Tibial nerve (tissue), 4 donors: ENCODE measurements around the gene FAM47B. TPM values are rescaled to one million over a fixed set of nuclear protein-coding genes. Genes with fewer than 3 reads are reported as not detected.

Experiments
- DNase-seq, 2 donors: peaks; one replicate each; pipeline ENCODE4 v3.0.0-alpha.2; 2019; ENCODE audit warnings: low spot score in 2 of 2
- H3K27ac ChIP-seq, 4 donors: fragments of 200-600 bp; sonication (generic) in 3 of 4; one replicate each; pipeline ENCODE4 v1.5.1; 2017 to 2019; ENCODE audit warnings: mild to moderate bottlenecking in 1 of 4
- H3K27me3 ChIP-seq, 2 donors: fragments of 200-600 bp; sonication (generic) in 1 of 2; one replicate each; pipeline versions ENCODE4 v1.5.1 to v1.6.0; 2017 to 2019
- H3K36me3 ChIP-seq, 3 donors: fragments of 200-600 bp; sonication (generic); one replicate each; pipeline ENCODE4 v1.5.1; 2018 to 2019
- H3K4me1 ChIP-seq, 4 donors: fragments of 200-600 bp; sonication (generic) in 3 of 4; one replicate each; pipeline ENCODE4 v1.5.1; 2017 to 2019
- H3K4me3 ChIP-seq, 4 donors: fragments of 200-600 bp; sonication (generic) in 3 of 4; one replicate each; pipeline ENCODE4 v1.5.1; 2017 to 2019; ENCODE audit warnings: mild to moderate bottlenecking in 1 of 4, moderate library complexity in 1 of 4
- H3K9me3 ChIP-seq, 4 donors: fragments of 200-600 bp; sonication (generic) in 3 of 4; one replicate each; pipeline ENCODE4 v1.5.1; 2017 to 2019
- EP300 ChIP-seq, 2 donors: sonication (generic); formaldehyde crosslinking; IDR thresholded peaks; one replicate each; pipeline ENCODE4 v1.6.1; 2017; ENCODE audit warnings: antibody characterized with exemption in 2 of 2, mild to moderate bottlenecking in 1 of 2
- POLR2A ChIP-seq, 2 donors: fragments of 450-650 bp; IDR thresholded peaks; one replicate each; pipeline ENCODE4 v1.6.1; 2017; ENCODE audit warnings: antibody characterized with exemption in 2 of 2, mild to moderate bottlenecking in 2 of 2, moderate library complexity in 2 of 2
- WGBS, 2 donors: methylation state at CpG; one replicate each; pipeline ENCODE4 v1.1.5; 2018; 5-methylcytosine and 5-hydroxymethylcytosine counted together
- total RNA-seq, 4 donors: library from RNA; depleted of rRNA; stranded (reverse); fragments of >200 nt; gene quantifications; one replicate each; pipeline ENCODE4 v1.1.0, GENCODE V29; 2016
- TF ChIP-seq, protein P1 (sequence below), 5 experiments: fragments of 200-600 bp in 3 of 5; fragments of 450-650 bp in 2 of 5; sonication (generic) in 3 of 5; IDR thresholded peaks; one replicate each; pipeline ENCODE4 v1.5.1; 2016 to 2019; ENCODE audit warnings: antibody characterized with exemption in 5 of 5, mild to moderate bottlenecking in 3 of 5, moderate library complexity in 2 of 5

Gene FAM47B
- total RNA-seq, 4 donors from 2014 or later, result not detected

DNA sequence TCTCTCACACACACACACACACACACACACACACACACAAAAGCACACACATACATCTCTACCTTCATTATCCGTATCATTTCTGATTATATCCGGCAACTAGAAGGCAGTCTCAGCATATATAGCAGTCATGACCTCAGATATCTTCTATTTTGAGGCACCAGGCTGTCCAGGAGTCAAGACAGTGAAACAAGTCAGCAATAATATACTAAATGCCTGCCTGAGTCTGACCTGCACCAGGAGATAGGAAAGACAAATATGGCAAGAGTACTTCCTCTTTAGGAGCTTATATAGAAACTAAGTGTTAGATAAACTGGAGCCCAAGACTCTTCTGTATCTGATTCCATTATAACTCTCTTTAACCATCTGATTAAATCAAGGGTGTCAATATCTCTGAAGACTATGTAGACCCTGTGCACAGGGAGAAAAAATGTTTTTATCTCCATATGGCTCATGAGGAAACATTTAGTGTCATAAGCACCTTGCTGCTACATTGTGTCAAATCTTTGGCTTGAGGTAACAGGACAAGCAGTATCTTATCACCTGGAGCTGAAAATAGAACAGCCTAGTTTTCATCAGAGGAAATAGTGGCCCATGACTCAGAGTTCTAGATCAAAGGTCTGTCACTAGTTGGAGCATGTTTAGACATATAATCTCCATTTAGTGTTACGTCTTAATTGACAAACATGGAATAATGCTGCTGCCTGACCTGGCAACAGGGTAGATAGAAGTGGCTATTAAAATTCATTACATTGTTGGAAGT, 27.0 kb upstream of the FAM47B start:
- Histone ChIP-seq H3K9me3 (no peaks in the 10 kb centered on the region), H3K27ac (no peak overlapping the region), H3K4me3 (no peak overlapping the region), H3K36me3 (no peaks in the 10 kb centered on the region), H3K4me1 (no peaks in the 10 kb centered on the region), H3K27me3 (no peaks in the 10 kb centered on the region)
- TF ChIP-seq POLR2A (IDR thresholded peaks at IDR 0.05) (no peak), EP300 (IDR thresholded peaks at IDR 0.05) (no peak)
- TF ChIP-seq, protein P1, sequence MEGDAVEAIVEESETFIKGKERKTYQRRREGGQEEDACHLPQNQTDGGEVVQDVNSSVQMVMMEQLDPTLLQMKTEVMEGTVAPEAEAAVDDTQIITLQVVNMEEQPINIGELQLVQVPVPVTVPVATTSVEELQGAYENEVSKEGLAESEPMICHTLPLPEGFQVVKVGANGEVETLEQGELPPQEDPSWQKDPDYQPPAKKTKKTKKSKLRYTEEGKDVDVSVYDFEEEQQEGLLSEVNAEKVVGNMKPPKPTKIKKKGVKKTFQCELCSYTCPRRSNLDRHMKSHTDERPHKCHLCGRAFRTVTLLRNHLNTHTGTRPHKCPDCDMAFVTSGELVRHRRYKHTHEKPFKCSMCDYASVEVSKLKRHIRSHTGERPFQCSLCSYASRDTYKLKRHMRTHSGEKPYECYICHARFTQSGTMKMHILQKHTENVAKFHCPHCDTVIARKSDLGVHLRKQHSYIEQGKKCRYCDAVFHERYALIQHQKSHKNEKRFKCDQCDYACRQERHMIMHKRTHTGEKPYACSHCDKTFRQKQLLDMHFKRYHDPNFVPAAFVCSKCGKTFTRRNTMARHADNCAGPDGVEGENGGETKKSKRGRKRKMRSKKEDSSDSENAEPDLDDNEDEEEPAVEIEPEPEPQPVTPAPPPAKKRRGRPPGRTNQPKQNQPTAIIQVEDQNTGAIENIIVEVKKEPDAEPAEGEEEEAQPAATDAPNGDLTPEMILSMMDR (IDR thresholded peaks at IDR 0.05), result no peak
- no peak for DNase-seq
- 82 to 83% methylated on average over 3 of the region's 3 CpGs for WGBS, 2 donors

DNA sequence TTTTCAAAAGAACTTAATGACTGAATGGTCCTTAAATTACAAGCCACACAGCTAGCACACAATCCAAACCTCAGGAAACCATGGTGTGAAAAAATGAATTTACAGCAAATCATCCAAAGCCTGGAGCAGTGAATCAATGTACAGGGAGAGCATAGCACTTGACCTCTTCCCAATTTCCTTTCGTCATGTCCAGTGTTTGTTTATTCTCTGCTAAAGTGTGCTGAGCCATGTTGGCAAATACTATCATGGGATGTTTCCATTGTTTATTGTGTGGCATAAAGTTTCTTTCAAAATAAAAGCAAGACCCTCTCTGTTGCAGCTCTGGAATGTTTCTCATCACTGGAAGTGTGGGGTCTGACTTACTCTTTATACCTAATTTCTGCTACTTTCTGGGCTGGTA, 25.4 kb upstream of the FAM47B start:
- TF ChIP-seq POLR2A (IDR thresholded peaks at IDR 0.05), result no peak
- TF ChIP-seq, protein P1 (IDR thresholded peaks at IDR 0.05), result no peak
- TF ChIP-seq EP300 (IDR thresholded peaks at IDR 0.05), result no peak
- H3K27ac ChIP-seq, result no peak overlapping the region
- WGBS, 2 donors, result 38 to 45% methylated on average over 1 of the region's 1 CpG
- no peaks in the 10 kb centered on the region for H3K9me3 ChIP-seq
- no peak for DNase-seq
- H3K4me3 ChIP-seq, result no peak overlapping the region
- no peaks in the 10 kb centered on the region for H3K36me3 ChIP-seq
- no peaks in the 10 kb centered on the region for H3K27me3 ChIP-seq
- H3K4me1 ChIP-seq, result no peaks in the 10 kb centered on the region

DNA sequence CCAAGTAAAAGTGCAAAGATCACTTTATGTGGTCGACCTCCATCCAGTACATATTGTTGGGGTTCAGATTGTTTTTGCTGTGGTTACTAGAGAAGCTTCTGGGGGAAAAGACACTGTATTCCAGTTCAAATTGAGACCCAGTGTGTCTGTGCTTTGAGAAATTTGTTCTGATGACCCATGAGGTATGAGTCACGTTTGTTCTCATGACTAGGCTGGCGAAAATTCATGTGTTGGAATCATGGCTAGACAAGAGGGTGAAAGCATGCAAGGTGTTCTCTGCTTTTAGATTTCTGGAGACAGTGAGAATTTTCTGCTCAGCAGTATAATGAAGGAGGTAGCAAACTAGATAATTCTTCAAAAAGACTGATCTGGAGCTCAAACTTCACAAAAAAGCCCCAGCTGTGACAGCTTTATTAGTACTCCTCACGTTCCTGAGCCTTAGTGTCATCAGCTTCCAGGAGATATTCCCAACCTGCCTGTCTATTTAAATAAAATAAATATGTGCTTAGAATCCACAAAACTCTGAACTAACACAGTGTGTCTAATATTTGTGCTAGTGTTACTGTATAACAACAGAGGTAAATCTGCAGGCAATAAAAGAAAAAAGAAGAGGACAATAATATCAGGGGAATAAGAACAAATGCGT, 24.4 kb upstream of the FAM47B start:
- TF ChIP-seq EP300 (IDR thresholded peaks at IDR 0.05) (no peak), POLR2A (IDR thresholded peaks at IDR 0.05) (no peak)
- TF ChIP-seq, protein P1 (IDR thresholded peaks at IDR 0.05), result no peak
- 33 to 65% methylated on average over 5 of the region's 5 CpGs for WGBS, 2 donors
- Histone ChIP-seq H3K4me3 (no peak overlapping the region), H3K36me3 (no peaks in the 10 kb centered on the region), H3K4me1 (no peaks in the 10 kb centered on the region), H3K27ac (no peak overlapping the region), H3K27me3 (no peaks in the 10 kb centered on the region), H3K9me3 (no peaks in the 10 kb centered on the region)
- peak in 1 of 2 donors; percentile 8 for DNase-seq

DNA sequence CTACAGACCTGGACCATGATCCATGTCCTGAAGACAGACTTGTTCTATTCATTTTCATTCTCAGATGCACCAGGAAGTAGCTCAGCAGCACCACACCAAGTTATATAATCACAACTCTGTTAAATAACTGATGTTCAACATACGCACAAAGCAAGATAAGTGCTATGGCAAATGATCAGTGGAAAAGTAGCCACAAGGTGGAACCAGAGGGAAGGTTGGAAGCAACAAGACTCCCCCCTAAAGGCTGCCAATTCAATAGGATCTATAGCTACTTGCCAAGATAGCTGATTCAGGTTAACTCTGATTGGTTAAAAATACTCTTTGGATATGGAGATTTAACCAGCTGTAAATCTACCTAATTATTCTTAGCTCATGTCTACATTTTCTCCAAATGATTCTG, 23.7 kb upstream of the FAM47B start:
- no peak overlapping the region for H3K4me3 ChIP-seq
- TF ChIP-seq, protein P1 (IDR thresholded peaks at IDR 0.05), result peak in 2 of 5 experiments; percentile 10 to 24
- TF ChIP-seq POLR2A (IDR thresholded peaks at IDR 0.05), result no peak
- no peak overlapping the region for H3K27ac ChIP-seq
- no peaks in the 10 kb centered on the region for H3K36me3 ChIP-seq
- H3K27me3 ChIP-seq, result no peaks in the 10 kb centered on the region
- 54 to 64% methylated on average over 1 of the region's 1 CpG for WGBS, 2 donors
- no peaks in the 10 kb centered on the region for H3K4me1 ChIP-seq
- H3K9me3 ChIP-seq, result no peaks in the 10 kb centered on the region
- no peak for DNase-seq

DNA sequence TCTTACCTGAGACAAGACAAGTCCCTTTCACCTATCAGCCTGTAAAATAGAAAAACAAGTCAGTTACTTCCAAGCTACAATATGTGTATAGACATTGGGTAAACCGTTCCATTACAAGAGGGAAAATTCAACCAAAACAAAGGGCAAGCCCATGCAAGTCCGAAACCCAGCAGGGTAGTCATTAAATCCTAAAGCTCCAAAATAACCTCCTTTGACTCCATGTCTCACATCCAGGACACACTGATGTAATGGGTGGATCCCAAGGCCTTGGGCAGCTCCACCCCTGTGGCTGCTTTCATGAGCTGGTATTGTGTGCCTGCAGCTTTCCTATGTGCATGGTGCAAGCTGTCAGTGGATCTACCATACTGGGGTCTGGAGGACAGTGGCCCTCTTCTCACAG, 14.7 kb upstream of the FAM47B start:
- TF ChIP-seq POLR2A (IDR thresholded peaks at IDR 0.05) (no peak), EP300 (IDR thresholded peaks at IDR 0.05) (no peak)
- TF ChIP-seq, protein P1 (IDR thresholded peaks at IDR 0.05), result no peak
- Histone ChIP-seq H3K36me3 (no peaks in the 10 kb centered on the region), H3K27ac (no peak overlapping the region), H3K9me3 (no peaks in the 10 kb centered on the region), H3K27me3 (peaks cover 0 to 6% of the 10 kb centered on the region in 2 donors), H3K4me3 (no peak overlapping the region), H3K4me1 (no peaks in the 10 kb centered on the region)
- 76 to 77% methylated on average over 2 of the region's 2 CpGs for WGBS, 2 donors
- no peak for DNase-seq
